GM12874 (cell line): ENCODE results near the gene CDX2.

Source experiments
- CTCF ChIP-seq: IDR thresholded peaks from 2 replicates; pipeline ENCODE4 v1.5.1; 2011; ENCODE audit warnings: low read depth, mild to moderate bottlenecking, control low read depth, low read length, moderate library complexity; ENCODE audit not compliant: insufficient read depth

CDX2 gene

GRCh38 chr13:27911521-27911920 lies 57.6 kb downstream of the CDX2 start:
- TF ChIP-seq CTCF, result no peak
